HCT116 (cell line): ENCODE results near the gene RNF207.

Source experiments
- ATF3 ChIP-seq: IDR thresholded peaks from 2 replicates; pipeline ENCODE4 v1.6.1; 2012
- CEBPB ChIP-seq: IDR thresholded peaks from 2 replicates; pipeline ENCODE4 v1.6.1; 2012; ENCODE audit warnings: low read depth
- CTCF ChIP-seq, 3 experiments: fragments of 200-600 bp in 1 of 3; sonication (generic) in 1 of 3; IDR thresholded peaks in 2 of 3; conservative IDR thresholded peaks in 1 of 3; 2 replicates each; pipeline ENCODE4 v1.5.1; 2012 to 2017; ENCODE audit warnings: low read depth in 2 of 3, low read length in 2 of 3, antibody characterized with exemption in 1 of 3, borderline replicate concordance in 1 of 3, control low read depth in 1 of 3, mild to moderate bottlenecking in 1 of 3, mixed read lengths in 1 of 3, mixed run types in 1 of 3, moderate library complexity in 1 of 3; ENCODE audit not compliant: insufficient read depth in 1 of 3
- ELF1 ChIP-seq: IDR thresholded peaks from 2 replicates; pipeline ENCODE4 v1.6.1; 2012; ENCODE audit warnings: low read depth, borderline replicate concordance
- EZH2 ChIP-seq: fragments of 200-600 bp; sonication (generic); IDR thresholded peaks from 2 replicates; pipeline ENCODE4 v1.6.1; 2017; ENCODE audit warnings: antibody characterized with exemption, mixed run types
- EZH2phosphoT487 ChIP-seq: fragments of 200-600 bp; IDR thresholded peaks from 2 replicates; pipeline ENCODE4 v1.6.1; 2018; ENCODE audit warnings: antibody characterized with exemption, borderline replicate concordance
- FOSL1 ChIP-seq: IDR thresholded peaks from 2 replicates; pipeline ENCODE4 v1.6.1; 2012; ENCODE audit warnings: low read depth
- JUND ChIP-seq: IDR thresholded peaks from 2 replicates; pipeline ENCODE4 v1.6.1; 2012
- POLR2A ChIP-seq: IDR thresholded peaks from 2 replicates; pipeline ENCODE4 v1.7.0; 2011; ENCODE audit warnings: borderline replicate concordance; ENCODE audit not compliant: insufficient read depth, insufficient read length; ENCODE audit errors: extremely low read depth
- POLR2AphosphoS5 ChIP-seq: IDR thresholded peaks from 2 replicates; pipeline ENCODE4 v1.6.1; 2011; ENCODE audit warnings: mild to moderate bottlenecking, low read depth, low read length, moderate library complexity
- SIN3A ChIP-seq: IDR thresholded peaks from 2 replicates; pipeline ENCODE4 v1.6.1; 2012; ENCODE audit warnings: low read depth
- ZFX ChIP-seq: fragments of 450-650 bp; IDR thresholded peaks from 2 replicates; pipeline ENCODE4 v1.6.1; 2017

GRCh38 chr1:6170116-6170741 lies 35.7 kb upstream of the RNF207 start:
- no peak for TF ChIP-seq EZH2phosphoT487
- no peak for TF ChIP-seq POLR2A
- TF ChIP-seq POLR2AphosphoS5 = no peak
- no peak for TF ChIP-seq CTCF (IDR thresholded peaks at IDR 0.05 in 2 of 3, conservative IDR thresholded peaks at IDR 0.05 in 1 of 3; ENCODE audit: borderline replicate concordance in 1 of 3, insufficient read depth in 1 of 3, low read depth in 2 of 3, low read length in 2 of 3)
- no peak for TF ChIP-seq EZH2
- TF ChIP-seq SIN3A = no peak
- TF ChIP-seq ELF1 = no peak
- no peak for TF ChIP-seq JUND
- TF ChIP-seq ZFX = no peak
- TF ChIP-seq ATF3 = no peak
- no peak for TF ChIP-seq FOSL1
- no peak for TF ChIP-seq CEBPB
